ENCODE results near the gene KCNG3. TPM values are rescaled to one million over a fixed set of nuclear protein-coding genes. Genes with fewer than 3 reads are reported as not detected.

The KCNG3 gene
- total RNA-seq, 2 donors from 2014 or later, result 2.5 to 2.7 TPM

GRCh38 chr2:42522035-42522434 is 28.3 kb upstream of the KCNG3 start:
- H3K27me3 ChIP-seq, result no peaks in the 10 kb centered on the region
- no peak overlapping the region for H3K9ac ChIP-seq (ENCODE audit: low read depth in 2 of 2, low read length in 2 of 2)
- H3K4me3 ChIP-seq, result no peak overlapping the region
- H3K36me3 ChIP-seq, result no peaks in the 10 kb centered on the region
- H3K4me1 ChIP-seq, result no peaks in the 10 kb centered on the region
- H3K27ac ChIP-seq, result no peak overlapping the region
- DNase-seq, result no peak
- TF ChIP-seq CTCF (IDR thresholded peaks at IDR 0.05), result no peak
- H3K9me3 ChIP-seq, result no peaks in the 10 kb centered on the region
- intact Hi-C loops (cut with DNase I), result no loop called here

- TF ChIP-seq CTCF (IDR thresholded peaks at IDR 0.05), result no peak
- Histone ChIP-seq H3K27ac (no peak overlapping the region), H3K36me3 (no peaks in the 10 kb centered on the region), H3K9me3 (no peaks in the 10 kb centered on the region), H3K27me3 (no peaks in the 10 kb centered on the region), H3K4me1 (no peaks in the 10 kb centered on the region), H3K4me3 (no peak overlapping the region), H3K9ac (ENCODE audit: low read depth in 2 of 2, low read length in 2 of 2) (no peak overlapping the region)
- no peak for DNase-seq
- intact Hi-C loops (cut with DNase I), result no loop called here
Observed at GRCh38 chr2:42519624-42520023, 25.8 kb upstream of the KCNG3 start.

- no peaks in the 10 kb centered on the region for H3K36me3 ChIP-seq
- H3K4me3 ChIP-seq, result no peak overlapping the region
- intact Hi-C loops (cut with DNase I), result no loop called here
- no peaks in the 10 kb centered on the region for H3K4me1 ChIP-seq
- H3K27me3 ChIP-seq, result no peaks in the 10 kb centered on the region
- no peak for DNase-seq
- no peaks in the 10 kb centered on the region for H3K9me3 ChIP-seq
- no peak overlapping the region for H3K27ac ChIP-seq
- TF ChIP-seq CTCF (IDR thresholded peaks at IDR 0.05), result no peak
- H3K9ac ChIP-seq (ENCODE audit: low read depth in 2 of 2, low read length in 2 of 2), result no peak overlapping the region
Observed at GRCh38 chr2:42516418-42516901, 22.7 kb upstream of the KCNG3 start.

GRCh38 chr2:42513252-42513918 is 19.6 kb upstream of the KCNG3 start:
- peak; percentile 78 for DNase-seq
- Histone ChIP-seq H3K36me3 (no peaks in the 10 kb centered on the region), H3K9ac (ENCODE audit: low read depth in 2 of 2, low read length in 2 of 2) (no peak overlapping the region), H3K27me3 (no peaks in the 10 kb centered on the region), H3K4me3 (no peak overlapping the region), H3K9me3 (no peaks in the 10 kb centered on the region), H3K27ac (no peak overlapping the region), H3K4me1 (no peaks in the 10 kb centered on the region)
- peak; percentile 65 for TF ChIP-seq CTCF (IDR thresholded peaks at IDR 0.05)
- intact Hi-C loops (cut with DNase I), result loop anchor here (5.0 kb wide), 1 partner anchor 149 kb away; no protein-coding TSS in a partner anchor

- Histone ChIP-seq H3K9me3 (no peaks in the 10 kb centered on the region), H3K27me3 (no peaks in the 10 kb centered on the region), H3K36me3 (no peaks in the 10 kb centered on the region), H3K27ac (no peak overlapping the region), H3K4me1 (no peaks in the 10 kb centered on the region), H3K9ac (ENCODE audit: low read depth in 2 of 2, low read length in 2 of 2) (no peak overlapping the region), H3K4me3 (no peak overlapping the region)
- TF ChIP-seq CTCF (IDR thresholded peaks at IDR 0.05), result no peak
- intact Hi-C loops (cut with DNase I), result loop anchor here (5.0 kb wide), 1 partner anchor 152 kb away; no protein-coding TSS in a partner anchor
- DNase-seq, result no peak
Observed at GRCh38 chr2:42510608-42511243, 16.9 kb upstream of the KCNG3 start.
